ENCODE results near the gene ZNF836.
A peak's percentile ranks its signal among the peaks of the same experiment; 100 is the strongest.

GRCh38 chr19:52189735-52190486 lies 18.5 kb upstream of the ZNF836 start, which contains the start of gene PPP2R1A:
- peak; percentile 55 for TF ChIP-seq YY1 (IDR thresholded peaks at IDR 0.05; ENCODE audit: insufficient read depth, insufficient read length)
- no peak for TF ChIP-seq ZNF274 (IDR thresholded peaks at IDR 0.05; ENCODE audit: low read depth, low read length)

Measured in NT2/D1 (cell line).